ENCODE data around the gene PCBP2. TPM values are rescaled to one million over a fixed set of nuclear protein-coding genes. Genes with fewer than 3 reads are reported as not detected.

Gene PCBP2
- polyA plus RNA-seq, 1 donor from 2014 or later, result 242 TPM

- Histone ChIP-seq H3K27me3 (ENCODE audit: insufficient read depth, low read depth, low read length) (no peaks in the 10 kb centered on the region), H3K36me3 (ENCODE audit: insufficient read depth, low read length) (peaks cover 6% of the 10 kb centered on the region), H3K9ac (ENCODE audit: low read length) (no peak overlapping the region), H3F3A (ENCODE audit: insufficient read depth, low read length, poor library complexity, severe bottlenecking) (no peaks in the 10 kb centered on the region), H3K9me2 (ENCODE audit: insufficient read depth, low read length) (no peaks in the 10 kb centered on the region), H3K4me3 (ENCODE audit: low read length) (no peak overlapping the region), H3K4me2 (ENCODE audit: low read length) (no peak overlapping the region), H3K9me3 (ENCODE audit: low read length) (no peaks in the 10 kb centered on the region), H3K79me2 (replicated peaks; ENCODE audit: insufficient read depth, low read length) (no peaks in the 10 kb centered on the region), H4K20me1 (ENCODE audit: insufficient read depth) (no peaks in the 10 kb centered on the region), H2AFZ (ENCODE audit: low read depth, low read length) (no peak overlapping the region), H3K27ac (ENCODE audit: low read length) (no peak overlapping the region)
- TF ChIP-seq TAF1 (IDR thresholded peaks at IDR 0.05; ENCODE audit: low read depth) (no peak), RAD21 (conservative IDR thresholded peaks at IDR 0.05) (no peak), CTCF (IDR thresholded peaks at IDR 0.05; ENCODE audit: poor library complexity, severe bottlenecking) (no peak), EZH2 (IDR thresholded peaks at IDR 0.05; ENCODE audit: borderline replicate concordance, insufficient read depth, low read length, poor library complexity, severe bottlenecking) (no peak), POLR2AphosphoS5 (IDR thresholded peaks at IDR 0.05) (no peak), EP300 (conservative IDR thresholded peaks at IDR 0.05; ENCODE audit: poor library complexity, severe bottlenecking) (no peak), MXI1 (conservative IDR thresholded peaks at IDR 0.05; ENCODE audit: poor library complexity, severe bottlenecking) (no peak), SMC3 (conservative IDR thresholded peaks at IDR 0.05; ENCODE audit: poor library complexity) (no peak), REST (IDR thresholded peaks at IDR 0.05; ENCODE audit: borderline replicate concordance) (no peak)
Measured at GRCh38 chr12:53530061-53530460, 78.2 kb downstream of the PCBP2 start.

Small RNAs within 50 kb of the gene (small RNA-seq; reads per million reads assigned to genes)
- 0 reads per million in 3 experiments for gene AC023509.3

Other genes starting within 250 kb of the PCBP2 start
- 0.26 TPM in 1 of 2 replicates, not detected in the other for gene ITGB7, start 244.9 kb upstream of the PCBP2 start, polyA plus RNA-seq
- 0.61 and 1.0 TPM in 2 replicates for gene RARG, start 219.9 kb upstream of the PCBP2 start, polyA plus RNA-seq
- gene ESPL1, start 183.8 kb upstream of the PCBP2 start, polyA plus RNA-seq, result 0.33 and 4.5 TPM in 2 replicates
- 1,371 and 1,383 TPM in 2 replicates for gene PFDN5, start 156.6 kb upstream of the PCBP2 start, polyA plus RNA-seq
- gene MYG1, start 152.4 kb upstream of the PCBP2 start, polyA plus RNA-seq, result 70.5 and 84.1 TPM in 2 replicates
- 138 and 153 TPM in 2 replicates for gene AAAS, start 130.5 kb upstream of the PCBP2 start, polyA plus RNA-seq
- gene SP7, start 115.7 kb upstream of the PCBP2 start, polyA plus RNA-seq, result not detected in 2 replicates
- gene SP1, start 71.9 kb upstream of the PCBP2 start, polyA plus RNA-seq, result 7.3 and 9.9 TPM in 2 replicates
- gene AMHR2, start 28.2 kb upstream of the PCBP2 start, polyA plus RNA-seq, result not detected in 2 replicates
- 6.4 and 11.2 TPM in 2 replicates for gene PRR13, start 10.4 kb upstream of the PCBP2 start, polyA plus RNA-seq
- gene MAP3K12, start 47.4 kb downstream of the PCBP2 start, polyA plus RNA-seq, result 82.0 and 87.0 TPM in 2 replicates
- gene TARBP2, start 49.2 kb downstream of the PCBP2 start, polyA plus RNA-seq, result 135 and 162 TPM in 2 replicates
- not detected in 2 replicates for gene NPFF, start 55.4 kb downstream of the PCBP2 start, polyA plus RNA-seq
- 1.9 and 6.3 TPM in 2 replicates for gene ATF7, start 174.3 kb downstream of the PCBP2 start, polyA plus RNA-seq
- gene ATP5MC2, start 224.0 kb downstream of the PCBP2 start, polyA plus RNA-seq, result 227 and 331 TPM in 2 replicates